Hepatocyte (in vitro differentiated cells): Measurements from ENCODE around the gene LDHAL6A. TPM values are rescaled to one million over a fixed set of nuclear protein-coding genes. Genes with fewer than 3 reads are reported as not detected.

Experiments
- polyA plus RNA-seq: library from polyadenylated mRNA; unstranded; fragments of >200 nt; fragmentation: Nextera tagmentation; extraction: Ambion mirVana; gene quantifications from 2 replicates; pipeline ENCODE4 v1.2.1, GENCODE V29; 2016
- total RNA-seq: library from RNA; depleted of rRNA; stranded (reverse); fragments of >200 nt; gene quantifications from 2 replicates; pipeline ENCODE4 v1.2.3, GENCODE V29; 2014

Gene LDHAL6A
- total and polyA plus RNA-seq, 2 experiments from 2014 or later, result 0.06 TPM; not detected in 1

Other genes with a start within 250 kb of the LDHAL6A start
- gene SAA4, start 219.1 kb upstream of the LDHAL6A start, total RNA-seq, result 73.0 and 73.8 TPM in 2 replicates
- gene SAA4, start 219.1 kb upstream of the LDHAL6A start, polyA plus RNA-seq, result 75.6 and 101 TPM in 2 replicates
- 20.1 and 27.4 TPM in 2 replicates for gene SAA2, start 207.2 kb upstream of the LDHAL6A start, total RNA-seq
- gene SAA2, start 207.2 kb upstream of the LDHAL6A start, polyA plus RNA-seq, result 111 and 170 TPM in 2 replicates
- 153 and 175 TPM in 2 replicates for gene SAA1, start 189.6 kb upstream of the LDHAL6A start, total RNA-seq
- 2,093 and 2,553 TPM in 2 replicates for gene SAA1, start 189.6 kb upstream of the LDHAL6A start, polyA plus RNA-seq
- gene HPS5, start 133.7 kb upstream of the LDHAL6A start, total RNA-seq, result 18.0 and 24.7 TPM in 2 replicates
- 9.3 and 10.3 TPM in 2 replicates for gene HPS5, start 133.7 kb upstream of the LDHAL6A start, polyA plus RNA-seq
- gene GTF2H1, start 133.3 kb upstream of the LDHAL6A start, total RNA-seq, result 66.2 and 68.2 TPM in 2 replicates
- 25.3 and 33.8 TPM in 2 replicates for gene GTF2H1, start 133.3 kb upstream of the LDHAL6A start, polyA plus RNA-seq
- 380 and 421 TPM in 2 replicates for gene LDHA, start 61.3 kb upstream of the LDHAL6A start, total RNA-seq
- 727 and 746 TPM in 2 replicates for gene LDHA, start 61.3 kb upstream of the LDHAL6A start, polyA plus RNA-seq
- gene LDHC, start 43.5 kb upstream of the LDHAL6A start, total RNA-seq, result 0.57 and 2.6 TPM in 2 replicates
- 1.7 and 2.9 TPM in 2 replicates for gene LDHC, start 43.5 kb upstream of the LDHAL6A start, polyA plus RNA-seq
- gene TSG101, start 71.1 kb downstream of the LDHAL6A start, total RNA-seq, result 78.6 and 136 TPM in 2 replicates
- gene TSG101, start 71.1 kb downstream of the LDHAL6A start, polyA plus RNA-seq, result 105 and 113 TPM in 2 replicates
- 26.0 and 33.0 TPM in 2 replicates for gene UEVLD, start 132.9 kb downstream of the LDHAL6A start, total RNA-seq
- gene UEVLD, start 132.9 kb downstream of the LDHAL6A start, polyA plus RNA-seq, result 11.5 and 11.8 TPM in 2 replicates
- gene MISFA, start 143.9 kb downstream of the LDHAL6A start, total RNA-seq, result 1.8 TPM in 1 of 2 replicates, not detected in the other
- 2.0 and 3.2 TPM in 2 replicates for gene MISFA, start 143.9 kb downstream of the LDHAL6A start, polyA plus RNA-seq
- 23.8 and 24.1 TPM in 2 replicates for gene SPTY2D1, start 178.5 kb downstream of the LDHAL6A start, total RNA-seq
- 9.0 and 10.9 TPM in 2 replicates for gene SPTY2D1, start 178.5 kb downstream of the LDHAL6A start, polyA plus RNA-seq
- gene TMEM86A, start 242.9 kb downstream of the LDHAL6A start, total RNA-seq, result 1.7 and 2.3 TPM in 2 replicates
- gene TMEM86A, start 242.9 kb downstream of the LDHAL6A start, polyA plus RNA-seq, result 5.0 and 5.2 TPM in 2 replicates